GM12878 (cell line): Measurements from ENCODE around the gene DZIP1L. TPM values are rescaled to one million over a fixed set of nuclear protein-coding genes. Genes with fewer than 3 reads are reported as not detected.

ENCODE experiments used
- ASH2L ChIP-seq: fragments of 300-600, 200-600 bp; sonication (generic); IDR thresholded peaks from 2 replicates; pipeline ENCODE4 v1.6.1; 2017; ENCODE audit warnings: low read depth, mild to moderate bottlenecking, borderline replicate concordance
- BCL11A ChIP-seq: IDR thresholded peaks from 2 replicates; pipeline ENCODE4 v1.6.1; 2011; ENCODE audit warnings: low read depth, low read length
- BRCA1 ChIP-seq: IDR thresholded peaks from 2 replicates; pipeline ENCODE4 v1.6.1; 2011; ENCODE audit warnings: low read depth, low read length, improper control_type of control experiment
- CHD2 ChIP-seq: IDR thresholded peaks from 2 replicates; pipeline ENCODE4 v1.6.1; 2011; ENCODE audit warnings: low read depth, low read length, improper control_type of control experiment, borderline replicate concordance
- CTCF ChIP-seq, 3 experiments: IDR thresholded peaks in 2 of 3; conservative IDR thresholded peaks in 1 of 3; 2 replicates each; pipeline ENCODE4 v1.5.1; 2011; ENCODE audit warnings: low read depth in 3 of 3, low read length in 3 of 3, mild to moderate bottlenecking in 3 of 3, control low read depth in 2 of 3, moderate library complexity in 2 of 3, inconsistent platforms in 1 of 3, mixed read lengths in 1 of 3; ENCODE audit not compliant: control insufficient read depth in 2 of 3, insufficient read depth in 1 of 3; ENCODE audit errors: extremely low read depth in 1 of 3
- DPF2 ChIP-seq: fragments of 450-650 bp; IDR thresholded peaks from 2 replicates; pipeline ENCODE4 v1.6.1; 2017; ENCODE audit warnings: mild to moderate bottlenecking
- E2F8 ChIP-seq: fragments of 450-650 bp; IDR thresholded peaks from 2 replicates; pipeline ENCODE4 v1.6.1; 2018; ENCODE audit warnings: mild to moderate bottlenecking, low read depth, moderate library complexity; ENCODE audit not compliant: partially characterized antibody
- ESRRA ChIP-seq: IDR thresholded peaks from 2 replicates; pipeline ENCODE4 v1.6.1; 2012; ENCODE audit warnings: mild to moderate bottlenecking, low read length, improper control_type of control experiment
- IRF4 ChIP-seq: IDR thresholded peaks from 2 replicates; pipeline ENCODE4 v1.6.1; 2011; ENCODE audit warnings: low read depth, low read length
- MXI1 ChIP-seq: fragments of 150-350 bp; IDR thresholded peaks from 2 replicates; pipeline ENCODE4 v1.6.1; 2011; ENCODE audit warnings: low read depth, mild to moderate bottlenecking, inconsistent platforms, low read length, improper control_type of control experiment
- PBX3 ChIP-seq: IDR thresholded peaks from 2 replicates; pipeline ENCODE4 v1.6.1; 2011; ENCODE audit warnings: mild to moderate bottlenecking, low read depth, low read length, moderate library complexity; ENCODE audit not compliant: insufficient replicate concordance
- PKNOX1 ChIP-seq: fragments of 450-650 bp; IDR thresholded peaks from 2 replicates; pipeline ENCODE4 v1.6.1; 2016; ENCODE audit warnings: mild to moderate bottlenecking
- RELB ChIP-seq: fragments of 450-650 bp; IDR thresholded peaks from 2 replicates; pipeline ENCODE4 v1.6.1; 2017; ENCODE audit warnings: low read depth, mild to moderate bottlenecking, moderate library complexity
- SIX5 ChIP-seq: IDR thresholded peaks from 2 replicates; pipeline ENCODE4 v1.6.1; 2011; ENCODE audit warnings: mild to moderate bottlenecking, low read depth, low read length, moderate library complexity; ENCODE audit not compliant: severe bottlenecking
- SPI1 ChIP-seq: IDR thresholded peaks from 2 replicates; pipeline ENCODE4 v1.6.1; 2011; ENCODE audit warnings: low read depth, mild to moderate bottlenecking, low read length, moderate library complexity, borderline replicate concordance; ENCODE audit not compliant: insufficient read depth
- TBL1XR1 ChIP-seq: IDR thresholded peaks from 2 replicates; pipeline ENCODE4 v1.6.1; 2012; ENCODE audit warnings: low read depth, low read length, improper control_type of control experiment
- YY1 ChIP-seq: IDR thresholded peaks from 2 replicates; pipeline ENCODE4 v1.6.1; 2011; ENCODE audit warnings: low read depth, mild to moderate bottlenecking, low read length
- polyA plus RNA-seq, 11 experiments: library from polyadenylated mRNA; depleted of rRNA in 4 of 11; unstranded in 6 of 11; stranded (reverse) in 5 of 11; fragments of >200 nt; fragmentation: Nextera tagmentation in 4 of 11; fragmentation: Illumina TruSeq in 1 of 11; extraction: Ambion mirVana in 4 of 11; extraction: Trizol in 1 of 11; gene quantifications; 1 replicate in 1 of 11; 2 replicates in 10 of 11; pipeline versions ENCODE4 v1.2.1 to v1.2.3, GENCODE V29; 2011 to 2016; ENCODE audit warnings: inconsistent platforms in 2 of 11, missing spikeins in 2 of 11, low read depth in 1 of 11
- total RNA-seq, 4 experiments: library from RNA; depleted of rRNA in 3 of 4; stranded (reverse); fragments of >200 nt in 3 of 4; fragmentation: Illumina TruSeq in 1 of 4; extraction: Trizol in 1 of 4; gene quantifications; 2 replicates each; pipeline versions ENCODE4 v1.2.1 to v1.2.3, GENCODE V29; 2013 to 2021

The DZIP1L gene
- total and polyA plus RNA-seq, 10 of the 15 experiments (the other 5 are each of a cell fraction or from before 2014, with no cell fraction given) = not detected

- TF ChIP-seq CTCF (IDR thresholded peaks at IDR 0.05 in 2 of 3, conservative IDR thresholded peaks at IDR 0.05 in 1 of 3; ENCODE audit: control insufficient read depth in 2 of 3, extremely low read depth in 1 of 3, insufficient read depth in 1 of 3, low read depth in 3 of 3, low read length in 3 of 3) (peak; percentile 78 to 93 (median 83)), E2F8 (no peak), MXI1 (0 out of 2 replicates have a peak, but pooled peaks have one; percentile 35), ESRRA (no peak), CHD2 (no peak), YY1 (peak; percentile 62; the same call in 1 of the 2 replicates), PBX3 (no peak), DPF2 (no peak), TBL1XR1 (no peak), ASH2L (no peak), BCL11A (no peak), RELB (no peak), PKNOX1 (0 out of 2 replicates have a peak, but pooled peaks have one; percentile 26), BRCA1 (no peak), SPI1 (0 out of 2 replicates have a peak, but pooled peaks have one; percentile 5), SIX5 (no peak), IRF4 (no peak)
Measured at GRCh38 chr3:138051947-138052802, 63.2 kb downstream of the DZIP1L start (continued).
